Dendritic cell treated with granulocyte-macrophage colony-stimulating factor and Interleukin-4, amounts not matched to agents 40 ng/mL and 50 ng/mL, for 4 days (primary cell): ENCODE results near the gene FAM90A1.
"Not testable (repeated sequence)": the region's sequence is repeated elsewhere in the genome, so short reads cannot be mapped to it uniquely, and the experiment has no call there.

Experiments
- H3K27ac Mint-ChIP-seq: one replicate; pipeline ENCODE4 v1.8.0; 2022; ENCODE audit warnings: mild to moderate bottlenecking, mixed read lengths
- H3K27me3 Mint-ChIP-seq: one replicate; pipeline ENCODE4 v1.8.0; 2022; ENCODE audit warnings: mild to moderate bottlenecking, mixed read lengths
- H3K36me3 Mint-ChIP-seq: one replicate; pipeline ENCODE4 v1.8.0; 2022; ENCODE audit warnings: low read depth, mixed read lengths
- H3K4me1 Mint-ChIP-seq: one replicate; pipeline ENCODE4 v1.8.0; 2022; ENCODE audit warnings: low read depth, mixed read lengths
- H3K4me3 Mint-ChIP-seq: one replicate; pipeline ENCODE4 v1.8.0; 2022; ENCODE audit warnings: mild to moderate bottlenecking, moderate library complexity, mixed read lengths
- H3K9me3 Mint-ChIP-seq: one replicate; pipeline ENCODE4 v1.8.0; 2022; ENCODE audit warnings: mixed read lengths
- intact Hi-C: fragments of 100-400 bp; cut with micrococcal nuclease; formaldehyde crosslinking; loops from one replicate; pipeline ENCODE4 v1.15.0; 2022

The FAM90A1 gene

DNA sequence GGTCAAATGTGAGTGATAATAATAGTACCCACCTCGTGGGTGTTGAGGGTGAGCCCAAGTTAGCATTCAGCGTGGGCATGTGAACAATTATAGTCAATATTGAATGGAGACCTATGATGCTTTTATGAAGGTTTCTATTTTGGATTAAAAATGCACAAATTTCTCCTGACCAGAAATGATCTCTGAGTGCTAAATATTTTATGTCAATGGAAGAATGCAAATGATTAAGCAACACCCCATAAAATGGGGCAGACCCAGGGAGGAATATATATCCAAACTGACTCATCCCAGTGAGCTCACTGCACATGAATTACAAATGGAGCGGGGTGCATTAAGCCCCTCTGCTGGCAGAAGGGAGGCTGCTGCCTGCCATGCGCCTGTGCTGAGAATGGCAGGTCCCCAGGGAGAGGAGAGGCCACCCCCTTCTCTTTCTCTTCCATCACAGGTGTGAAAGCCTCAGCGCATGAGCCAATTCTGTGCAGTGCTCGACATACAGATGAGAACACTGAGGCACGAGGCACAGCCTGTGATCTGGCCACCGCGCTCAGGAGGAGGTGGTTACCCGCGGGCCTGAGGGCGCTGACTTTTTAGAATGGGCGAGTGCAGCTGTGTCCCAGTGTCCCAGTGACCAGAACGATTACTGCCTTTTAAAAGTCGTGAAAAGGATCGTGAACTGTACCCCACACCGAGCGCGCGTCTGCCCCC lies 14.7 kb upstream of the FAM90A1 start:
- H3K9me3 Mint-ChIP-seq, intact Hi-C loops: not testable (repeated sequence)
- peak overlapping the region; percentile 85 for H3K4me3 Mint-ChIP-seq
- H3K27ac Mint-ChIP-seq: peak overlapping the region; percentile 95
- H3K36me3 Mint-ChIP-seq: peaks cover 48% of the 10 kb centered on the region
- peaks cover 13% of the 10 kb centered on the region for H3K27me3 Mint-ChIP-seq
- H3K4me1 Mint-ChIP-seq: peaks cover 20% of the 10 kb centered on the region

- intact Hi-C loops, H3K27me3 Mint-ChIP-seq, H3K27ac Mint-ChIP-seq, H3K4me3 Mint-ChIP-seq, H3K9me3 Mint-ChIP-seq: not testable (repeated sequence)
- peaks cover 58% of the 10 kb centered on the region for H3K36me3 Mint-ChIP-seq
- peaks cover 20% of the 10 kb centered on the region for H3K4me1 Mint-ChIP-seq
Measured at GRCh38 chr12:8240340-8241114, 13.1 kb upstream of the FAM90A1 start.

- H3K27me3 Mint-ChIP-seq, H3K4me3 Mint-ChIP-seq, intact Hi-C loops, H3K27ac Mint-ChIP-seq, H3K9me3 Mint-ChIP-seq: not testable (repeated sequence)
- H3K36me3 Mint-ChIP-seq: peaks cover 56% of the 10 kb centered on the region
- H3K4me1 Mint-ChIP-seq: peaks cover 14% of the 10 kb centered on the region
Measured at GRCh38 chr12:8237031-8237430, 9.6 kb upstream of the FAM90A1 start.

- H3K27me3 Mint-ChIP-seq, H3K9me3 Mint-ChIP-seq, H3K27ac Mint-ChIP-seq, intact Hi-C loops, H3K4me3 Mint-ChIP-seq: not testable (repeated sequence)
- H3K36me3 Mint-ChIP-seq: peaks cover 48% of the 10 kb centered on the region
- H3K4me1 Mint-ChIP-seq: peaks cover 19% of the 10 kb centered on the region
Measured at GRCh38 chr12:8235316-8236157, 8.1 kb upstream of the FAM90A1 start.

DNA sequence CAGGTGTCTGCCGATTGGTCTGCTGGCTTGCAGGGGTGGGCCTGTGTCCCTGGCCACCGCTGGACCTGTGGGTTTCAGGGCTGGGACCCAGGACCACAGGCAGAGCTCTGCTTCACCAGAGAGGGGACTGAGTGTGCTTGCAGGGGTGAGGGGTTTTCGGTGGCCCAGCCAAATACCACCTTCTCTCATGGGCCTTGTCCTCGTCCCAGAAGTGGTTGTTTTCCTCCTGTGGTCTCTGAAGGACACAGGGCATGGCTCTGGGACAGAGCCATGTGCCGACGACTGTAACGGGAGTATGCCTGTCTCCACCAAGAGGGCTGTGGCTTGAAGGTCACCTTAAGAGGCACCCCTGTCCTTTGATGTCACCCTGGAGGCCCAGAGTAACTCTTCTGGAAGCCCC lies 7.3 kb upstream of the FAM90A1 start:
- Mint-ChIP-seq H3K36me3 (peaks cover 42% of the 10 kb centered on the region), H3K4me1 (peaks cover 26% of the 10 kb centered on the region)
- not testable (repeated sequence) for H3K9me3 Mint-ChIP-seq, H3K27me3 Mint-ChIP-seq, H3K4me3 Mint-ChIP-seq, H3K27ac Mint-ChIP-seq
- intact Hi-C loops: loop anchor here (5.0 kb wide), 1 partner anchor 127 kb away; no protein-coding TSS in a partner anchor

GRCh38 chr12:8233935-8234495 lies 6.6 kb upstream of the FAM90A1 start:
- not testable (repeated sequence) for H3K4me3 Mint-ChIP-seq

DNA sequence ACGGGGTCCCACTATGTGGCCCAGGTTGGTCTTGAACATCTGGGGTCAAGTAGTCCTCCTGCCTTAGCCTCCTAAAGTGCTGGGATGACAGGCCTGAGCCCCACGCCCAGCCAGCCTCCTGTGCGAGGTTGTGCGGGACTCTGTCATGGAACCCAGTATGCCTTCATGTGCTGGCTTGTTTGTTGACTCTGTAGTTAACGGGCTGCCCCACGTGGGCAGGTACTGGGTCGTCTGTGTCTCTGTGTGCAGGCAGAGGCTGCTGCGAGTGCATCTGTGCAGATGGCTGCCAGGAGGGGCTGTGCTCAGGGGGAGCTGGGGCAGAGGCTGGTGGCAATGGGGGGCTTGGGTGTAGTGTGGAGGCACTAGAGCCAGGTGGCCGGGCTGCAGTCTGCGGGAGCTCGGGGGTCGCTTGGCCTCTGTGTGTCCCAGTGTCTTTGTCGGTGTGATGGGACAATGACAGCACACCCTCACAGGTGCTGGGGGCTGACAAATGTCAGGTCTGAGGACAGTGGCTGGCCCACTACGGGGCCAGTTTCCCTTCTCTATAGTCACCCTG lies 6.0 kb upstream of the FAM90A1 start:
- not testable (repeated sequence) for H3K27me3 Mint-ChIP-seq, H3K9me3 Mint-ChIP-seq, H3K4me3 Mint-ChIP-seq, H3K27ac Mint-ChIP-seq
- intact Hi-C loops: loop anchor here (5.0 kb wide), 1 partner anchor 126 kb away; no protein-coding TSS in a partner anchor
- peaks cover 31% of the 10 kb centered on the region for H3K4me1 Mint-ChIP-seq
- peaks cover 29% of the 10 kb centered on the region for H3K36me3 Mint-ChIP-seq

More at GRCh38 chr12:8233935-8234495, 6.6 kb upstream of the FAM90A1 start:
- H3K4me1 Mint-ChIP-seq: peaks cover 31% of the 10 kb centered on the region
- H3K9me3 Mint-ChIP-seq, H3K27me3 Mint-ChIP-seq, H3K27ac Mint-ChIP-seq: not testable (repeated sequence)
- intact Hi-C loops: loop anchor here (5.0 kb wide), 1 partner anchor 127 kb away; no protein-coding TSS in a partner anchor
- peaks cover 36% of the 10 kb centered on the region for H3K36me3 Mint-ChIP-seq

- not testable (repeated sequence) for H3K27me3 Mint-ChIP-seq, H3K4me3 Mint-ChIP-seq, H3K9me3 Mint-ChIP-seq
- peak overlapping the region; percentile 57 for H3K27ac Mint-ChIP-seq
- H3K36me3 Mint-ChIP-seq: peaks cover 20% of the 10 kb centered on the region
- peaks cover 43% of the 10 kb centered on the region for H3K4me1 Mint-ChIP-seq
- intact Hi-C loops: loop anchor here (5.0 kb wide), 1 partner anchor 125 kb away; no protein-coding TSS in a partner anchor
Measured at GRCh38 chr12:8231666-8232608, 4.5 kb upstream of the FAM90A1 start.

GRCh38 chr12:8231049-8231448 lies 3.6 kb upstream of the FAM90A1 start:
- H3K27me3 Mint-ChIP-seq, H3K4me3 Mint-ChIP-seq, H3K9me3 Mint-ChIP-seq: not testable (repeated sequence)
- H3K27ac Mint-ChIP-seq: peak overlapping the region; percentile 57
- intact Hi-C loops: loop anchor here (5.0 kb wide), 1 partner anchor 124 kb away; no protein-coding TSS in a partner anchor
- peaks cover 16% of the 10 kb centered on the region for H3K36me3 Mint-ChIP-seq
- peaks cover 51% of the 10 kb centered on the region for H3K4me1 Mint-ChIP-seq

DNA sequence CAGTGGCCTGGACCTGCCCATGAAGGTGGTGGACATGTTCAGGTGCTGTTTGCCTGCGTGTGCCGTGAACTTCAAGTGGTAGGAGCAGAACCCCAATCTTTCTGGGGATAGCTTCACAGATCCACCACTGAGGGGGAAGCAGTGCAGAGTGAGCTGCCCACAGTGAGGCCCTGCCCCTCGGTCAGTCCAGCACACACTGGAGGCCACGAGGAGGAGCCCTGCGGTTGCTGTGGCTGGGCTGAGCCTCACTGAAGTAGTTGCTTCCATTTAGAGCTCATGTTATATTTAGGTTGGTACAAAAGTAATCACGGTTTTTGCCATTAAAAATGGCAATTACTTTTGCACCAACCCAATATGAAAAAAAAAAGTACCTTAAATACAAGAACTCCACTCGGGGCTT lies 2.1 kb upstream of the FAM90A1 start:
- H3K36me3 Mint-ChIP-seq, intact Hi-C loops, H3K27ac Mint-ChIP-seq, H3K4me3 Mint-ChIP-seq, H3K27me3 Mint-ChIP-seq, H3K9me3 Mint-ChIP-seq: not testable (repeated sequence)
- peaks cover 53% of the 10 kb centered on the region for H3K4me1 Mint-ChIP-seq

DNA sequence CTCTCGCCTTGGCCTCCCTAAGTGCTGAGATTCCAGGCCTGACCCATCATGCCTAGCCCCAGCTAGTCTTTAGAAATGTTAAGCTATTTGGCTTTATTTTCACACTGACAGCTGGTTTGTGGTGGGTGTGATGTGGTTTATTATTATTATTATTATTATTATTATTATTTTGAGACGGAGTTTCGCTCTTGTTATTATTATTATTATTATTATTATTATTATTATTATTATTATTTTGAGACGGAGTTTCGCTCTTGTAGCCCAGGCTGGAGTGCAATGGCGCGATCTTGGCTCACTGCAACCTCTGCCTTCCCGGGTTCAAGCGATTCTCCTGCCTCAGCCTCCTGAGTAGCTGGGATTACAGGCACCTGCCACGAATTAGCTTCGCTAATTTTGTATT lies 1.2 kb upstream of the FAM90A1 start:
- H3K9me3 Mint-ChIP-seq, H3K36me3 Mint-ChIP-seq, intact Hi-C loops, H3K27me3 Mint-ChIP-seq, H3K4me3 Mint-ChIP-seq, H3K27ac Mint-ChIP-seq: not testable (repeated sequence)
- peaks cover 60% of the 10 kb centered on the region for H3K4me1 Mint-ChIP-seq

DNA sequence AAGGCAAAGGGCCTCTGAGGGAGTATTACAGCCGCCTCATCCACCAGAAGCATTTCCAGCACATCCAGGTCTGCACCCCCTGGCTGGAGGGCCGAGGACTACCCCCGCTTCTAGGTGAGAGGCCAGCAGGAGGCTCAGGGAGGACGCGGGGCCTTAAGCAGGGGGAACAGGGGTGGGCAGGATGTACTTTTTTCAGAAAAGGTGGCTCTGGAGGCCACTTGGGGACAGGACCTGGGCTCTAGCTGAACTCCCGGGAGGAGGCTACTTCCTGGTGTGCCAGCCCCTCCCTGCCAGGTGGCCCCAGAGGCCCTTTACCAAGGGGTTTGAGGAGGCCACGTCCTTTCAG lies 287 bp upstream of the FAM90A1 start:
- H3K36me3 Mint-ChIP-seq, H3K9me3 Mint-ChIP-seq, intact Hi-C loops, H3K27me3 Mint-ChIP-seq: not testable (repeated sequence)
- peak overlapping the region; percentile 85 for H3K4me3 Mint-ChIP-seq
- peaks cover 60% of the 10 kb centered on the region for H3K4me1 Mint-ChIP-seq
- peak overlapping the region; percentile 91 for H3K27ac Mint-ChIP-seq

DNA sequence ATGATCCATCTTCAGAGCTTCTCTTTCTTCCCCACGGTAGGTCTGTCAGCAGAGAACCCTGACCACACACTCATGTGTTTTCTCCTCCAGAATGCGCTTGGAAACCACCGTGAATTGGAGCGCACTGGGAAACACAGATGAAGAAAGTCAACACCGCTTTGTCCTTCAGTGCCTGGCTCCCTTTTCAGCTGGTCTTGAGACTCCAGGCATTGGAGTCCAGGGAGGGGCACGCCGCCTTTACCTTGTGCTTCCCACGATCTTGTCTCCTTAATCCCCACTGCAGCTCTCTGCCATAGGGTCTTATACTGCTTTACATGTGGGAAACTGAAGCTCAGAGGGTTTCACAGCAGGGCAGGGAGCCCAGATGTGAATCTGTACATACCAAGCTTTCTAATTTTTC lies 1.1 kb downstream of the FAM90A1 start:
- Mint-ChIP-seq H3K36me3 (peaks cover 12% of the 10 kb centered on the region), H3K9me3 (no peaks in the 10 kb centered on the region), H3K4me3 (no peak overlapping the region), H3K27me3 (peaks cover 1% of the 10 kb centered on the region), H3K27ac (peak overlapping the region; percentile 91), H3K4me1 (peaks cover 48% of the 10 kb centered on the region)
- intact Hi-C loops: no loop called here
